GM21515 (cell line): Measurements from ENCODE around the gene NLRP2B.
"Not testable (repeated sequence)": the region's sequence is repeated elsewhere in the genome, so short reads cannot be mapped to it uniquely, and the experiment has no call there.

ENCODE experiments used
- ATAC-seq: cut with Tn5 transposase; IDR thresholded peaks from one replicate; pipeline ENCODE4 v1.9.1; 2021; ENCODE audit not compliant: unreplicated experiment

The NLRP2B gene

DNA sequence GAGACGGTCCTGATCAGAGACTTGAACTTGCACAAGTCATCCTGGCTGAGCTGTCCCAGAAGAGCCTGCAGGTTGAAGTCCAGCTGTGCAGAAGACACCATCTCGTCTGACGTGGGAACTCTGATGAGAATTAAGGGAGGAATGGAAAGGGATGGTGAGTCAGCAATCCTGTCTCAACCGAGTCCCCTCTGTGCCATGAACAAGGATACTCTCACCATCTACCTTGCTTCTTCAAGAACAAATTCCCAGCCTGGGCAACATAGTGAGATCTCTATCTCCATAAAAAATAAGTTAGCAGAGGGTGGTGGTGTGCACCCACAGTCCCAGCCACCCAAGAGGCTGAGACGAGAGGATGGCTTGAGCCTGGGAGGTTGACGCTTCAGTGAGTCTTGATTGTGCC, at the start of gene NLRP2B:
Gene NLRP2B, minus strand, starts transcription at position 101 of the 400 bp plus-strand sequence.
- ATAC-seq = no peak

GRCh38 chrX:57725995-57726394, 45.9 kb upstream of the NLRP2B start:
- not testable (repeated sequence) for ATAC-seq

DNA sequence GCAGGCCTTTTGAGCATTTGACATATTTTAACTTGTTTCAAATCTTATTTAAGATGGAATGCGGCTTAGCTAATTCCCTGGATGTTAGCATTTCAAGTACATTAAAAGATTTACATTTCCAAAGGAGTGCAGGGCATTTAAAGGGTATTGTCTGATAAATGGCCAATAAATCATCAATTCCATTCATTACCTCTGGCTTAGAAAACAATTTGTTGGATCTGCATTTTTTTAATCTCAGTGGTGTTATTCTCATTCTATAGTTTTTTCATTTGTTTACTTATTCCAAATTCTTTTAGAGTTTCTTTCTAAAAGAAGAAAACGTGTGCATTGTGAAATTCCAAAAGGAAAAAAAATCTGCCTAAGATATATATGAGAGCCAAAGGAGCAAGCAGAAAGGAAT, 1.3 kb upstream of the NLRP2B start:
- ATAC-seq = no peak

GRCh38 chrX:57678686-57679428, 1.2 kb downstream of the NLRP2B start:
- no peak for ATAC-seq

GRCh38 chrX:57677132-57677858, 2.8 kb downstream of the NLRP2B start:
- no peak for ATAC-seq

- ATAC-seq = no peak
These were observed 4.7 kb downstream of the NLRP2B start for GRCh38 chrX:57675320-57675719.

- no peak for ATAC-seq
These were observed 5.2 kb downstream of the NLRP2B start for GRCh38 chrX:57674861-57675260.

DNA sequence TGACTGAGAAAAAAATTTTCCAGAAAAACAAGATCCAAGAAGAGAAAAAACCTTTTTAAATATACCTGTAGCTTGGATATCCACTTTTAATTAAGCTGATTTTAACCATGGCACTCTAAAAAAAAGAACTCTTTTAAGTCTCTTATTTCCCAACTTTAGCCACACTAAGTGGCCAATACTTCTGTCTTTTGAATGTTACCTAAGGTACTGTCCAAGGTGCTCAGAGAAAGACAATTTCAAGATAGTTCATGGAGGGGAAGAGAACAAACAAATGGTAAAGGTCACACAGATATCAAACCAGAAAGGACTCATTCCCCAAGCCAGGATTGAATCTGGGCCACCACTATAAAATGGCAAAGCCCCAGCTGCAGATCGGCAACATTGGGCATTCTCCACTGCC, 10.1 kb downstream of the NLRP2B start:
- ATAC-seq = no peak

DNA sequence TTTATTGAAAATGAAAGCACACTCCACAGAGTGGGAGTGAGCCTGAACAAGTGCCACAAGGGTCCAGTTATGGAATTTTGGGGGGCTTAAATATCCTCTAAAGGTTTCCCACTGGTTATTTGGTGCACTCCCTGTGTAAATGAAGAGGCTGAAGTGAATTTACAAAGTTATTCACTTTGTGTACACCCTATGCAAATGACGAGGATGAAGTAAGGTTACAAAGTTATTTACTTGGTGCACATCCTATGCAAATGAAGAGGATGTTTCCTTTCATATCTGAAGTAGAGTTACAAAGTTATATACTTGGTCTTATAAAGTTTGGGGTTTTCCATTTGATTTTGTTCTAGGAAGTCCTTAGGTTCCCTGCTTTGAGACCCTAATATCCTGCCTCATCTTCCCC, 13.1 kb downstream of the NLRP2B start:
- ATAC-seq = no peak

DNA sequence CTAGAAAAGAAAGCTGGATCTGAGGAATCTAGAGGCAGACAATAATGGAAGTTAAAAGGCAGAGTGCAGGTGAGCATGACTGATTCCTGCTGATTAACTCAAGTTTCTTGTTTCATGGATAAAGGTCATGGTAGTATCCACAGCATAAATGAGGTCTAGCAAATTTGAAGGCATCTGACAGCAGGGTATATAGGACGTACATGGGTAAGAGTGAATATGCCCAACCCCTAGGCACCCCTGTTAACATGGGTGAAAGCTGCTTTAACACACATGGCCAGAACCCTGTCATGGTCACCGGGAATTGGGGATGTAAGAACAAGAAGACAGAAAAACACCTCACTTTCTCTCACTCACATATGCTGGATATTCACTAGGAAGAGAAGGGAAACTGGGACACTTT, 25.0 kb downstream of the NLRP2B start:
- no peak for ATAC-seq

DNA sequence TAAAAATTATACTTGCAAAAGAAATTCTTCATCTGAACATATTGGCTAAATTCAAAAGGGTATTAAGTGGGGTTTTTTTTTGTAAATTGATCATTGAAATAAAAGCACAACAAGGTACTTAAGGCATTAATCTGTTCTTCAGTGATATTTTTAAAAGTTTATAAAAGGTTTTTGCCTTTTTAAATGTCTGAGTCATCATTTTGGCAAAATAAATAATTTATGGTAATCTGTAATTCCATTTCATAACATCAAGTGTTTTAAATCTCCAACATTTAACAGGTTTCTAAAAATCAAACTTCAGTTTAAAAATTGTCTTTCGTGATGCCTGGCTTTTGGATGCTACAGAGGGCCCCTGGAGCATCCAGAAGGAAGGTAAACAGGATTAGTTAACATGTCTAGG, 27.4 kb downstream of the NLRP2B start:
- ATAC-seq = no peak

GRCh38 chrX:57651169-57651919, 28.7 kb downstream of the NLRP2B start:
- no peak for ATAC-seq

DNA sequence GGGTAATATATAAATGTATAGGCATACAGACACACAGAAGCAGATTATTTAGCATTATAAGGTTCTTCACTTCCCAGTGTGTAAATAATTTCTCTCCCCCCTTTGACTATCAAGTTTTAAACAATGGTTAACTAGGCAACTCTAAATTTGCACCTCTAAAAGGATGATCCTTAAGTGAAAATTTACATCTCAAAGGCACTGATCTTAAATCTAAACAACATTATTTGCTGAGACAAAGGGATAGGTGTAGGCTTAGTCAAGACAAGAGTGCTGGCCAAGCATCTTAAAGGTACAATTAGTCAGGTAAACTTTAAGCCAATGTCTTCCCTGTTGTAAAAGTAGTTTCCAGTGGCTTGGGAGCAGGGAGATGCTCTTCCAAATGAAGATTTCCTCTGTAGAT, 33.0 kb downstream of the NLRP2B start:
- no peak for ATAC-seq

DNA sequence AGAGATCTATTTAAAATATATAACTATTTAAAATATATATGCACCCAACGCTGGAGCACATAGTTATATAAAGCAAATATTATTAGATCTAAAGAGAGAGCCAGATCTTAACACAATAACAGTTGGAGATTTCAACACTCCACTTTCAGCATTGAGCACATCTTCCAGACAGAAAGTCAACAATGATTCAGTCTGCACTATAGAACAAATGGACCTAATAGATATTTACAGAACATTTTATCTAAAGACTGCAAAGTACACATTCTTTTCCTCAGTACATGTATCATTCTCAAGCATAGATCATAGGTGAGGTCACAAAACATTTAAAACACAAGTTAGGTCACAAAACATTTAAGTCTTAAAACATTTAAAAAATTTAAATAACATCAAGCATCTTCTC, 36.4 kb downstream of the NLRP2B start:
- no peak for ATAC-seq

DNA sequence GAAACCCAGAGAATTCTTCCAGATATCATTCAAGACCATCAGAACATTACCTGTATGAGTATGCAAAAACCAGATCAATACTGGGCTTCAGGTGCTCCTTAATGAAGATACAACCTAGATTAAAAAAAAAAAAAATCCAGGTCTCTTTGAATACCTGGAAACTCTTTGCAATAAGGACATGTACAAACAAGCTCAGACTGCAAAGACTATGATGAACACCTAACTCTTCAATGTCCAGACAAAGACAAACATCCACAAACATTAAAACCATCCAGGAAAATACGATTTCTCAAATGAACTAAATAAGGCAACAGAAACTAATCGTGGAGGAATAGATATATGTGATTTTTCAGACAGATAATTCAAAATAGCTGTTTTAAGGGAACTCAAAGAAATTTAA, 38.7 kb downstream of the NLRP2B start:
- ATAC-seq = no peak

GRCh38 chrX:57640674-57641016, 39.4 kb downstream of the NLRP2B start:
- ATAC-seq = no peak

DNA sequence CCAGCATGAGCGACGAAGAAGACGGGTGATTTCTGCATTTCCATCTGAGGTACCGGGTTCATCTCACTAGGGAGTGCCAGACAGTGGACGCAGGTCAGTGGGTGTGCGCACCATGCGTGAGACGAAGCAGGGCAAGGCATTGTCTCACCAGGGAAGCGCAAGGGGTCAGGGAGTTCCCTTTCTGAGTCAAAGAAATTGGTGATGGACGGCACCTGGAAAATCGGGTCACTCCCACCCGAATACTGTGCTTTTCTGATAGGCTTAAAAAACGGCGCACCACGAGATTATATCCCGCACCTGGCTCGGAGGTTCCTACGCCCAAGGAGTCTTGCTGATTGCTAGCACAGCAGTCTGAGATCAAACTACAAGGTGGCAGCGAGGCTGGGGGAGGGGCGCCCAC, 50.6 kb downstream of the NLRP2B start:
- ATAC-seq = not testable (repeated sequence)
